ENCODE results near the gene PDK3.

Gene PDK3

GRCh38 chrX:24547961-24548360 is 82.9 kb downstream of the PDK3 start:
- in situ Hi-C loops (cut with HindIII; ENCODE audit: low sequenced_read_pairs) = no loop called here

DNA sequence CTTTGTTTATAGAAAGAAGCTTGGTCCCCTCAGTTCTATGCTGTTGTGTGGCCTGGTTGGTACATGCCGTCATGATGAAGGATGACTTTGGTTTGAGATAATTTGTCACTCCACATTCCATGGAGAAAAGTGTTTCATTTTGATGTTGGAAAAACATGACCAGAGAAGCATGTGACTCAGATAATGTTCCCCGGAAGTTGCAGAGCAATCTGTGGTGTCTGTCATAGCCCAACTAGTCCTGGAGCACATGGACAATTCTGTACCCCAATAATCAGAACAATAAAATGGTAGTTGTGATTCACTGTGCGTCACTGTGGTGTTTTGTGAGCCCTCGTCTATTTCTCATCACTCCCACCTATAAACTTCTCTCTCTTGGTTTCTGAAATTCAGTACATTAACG is 85.1 kb downstream of the PDK3 start:
- in situ Hi-C loops (cut with HindIII; ENCODE audit: low sequenced_read_pairs) = no loop called here

GRCh38 chrX:24553011-24553410 is 87.9 kb downstream of the PDK3 start:
- in situ Hi-C loops (cut with HindIII; ENCODE audit: low sequenced_read_pairs) = no loop called here

- in situ Hi-C loops (cut with HindIII; ENCODE audit: low sequenced_read_pairs) = no loop called here
Observed at GRCh38 chrX:24561121-24561520, 96.0 kb downstream of the PDK3 start.

DNA sequence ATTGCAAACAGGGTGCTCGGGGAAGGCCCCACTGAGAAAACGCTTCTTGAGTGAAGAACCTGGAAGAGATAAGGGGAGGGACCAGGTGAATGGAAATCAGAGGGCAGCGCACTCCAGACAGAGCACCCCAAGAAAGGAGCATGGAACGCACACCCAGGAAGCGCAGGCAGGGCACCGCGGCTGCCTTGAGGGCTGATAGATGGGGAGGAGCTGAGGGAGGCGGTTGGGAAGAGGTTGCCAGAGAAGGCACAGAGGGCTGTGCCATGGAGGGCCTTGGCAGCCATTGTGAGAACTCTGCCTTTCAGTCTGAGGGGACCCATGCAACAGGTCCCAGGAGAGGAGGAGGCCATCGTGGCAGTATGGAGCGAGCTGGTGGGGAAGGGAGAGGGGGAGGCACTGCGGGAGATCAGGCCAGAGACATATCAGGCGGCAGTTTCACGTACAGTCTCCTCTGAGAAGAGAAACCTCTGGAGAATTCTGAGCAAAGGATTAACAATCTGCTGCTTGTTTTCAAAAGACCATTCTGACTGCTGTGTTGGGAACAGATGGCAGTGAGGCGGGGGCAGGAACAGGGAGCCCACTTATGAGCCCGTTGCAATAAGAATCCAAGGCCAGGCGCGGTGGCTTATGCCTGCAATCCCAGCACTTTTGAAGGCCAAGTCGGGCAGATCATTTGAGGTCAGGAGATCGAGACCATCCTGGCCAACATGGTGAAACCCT is 98.4 kb downstream of the PDK3 start:
- in situ Hi-C loops (cut with HindIII; ENCODE audit: low sequenced_read_pairs) = no loop called here

DNA sequence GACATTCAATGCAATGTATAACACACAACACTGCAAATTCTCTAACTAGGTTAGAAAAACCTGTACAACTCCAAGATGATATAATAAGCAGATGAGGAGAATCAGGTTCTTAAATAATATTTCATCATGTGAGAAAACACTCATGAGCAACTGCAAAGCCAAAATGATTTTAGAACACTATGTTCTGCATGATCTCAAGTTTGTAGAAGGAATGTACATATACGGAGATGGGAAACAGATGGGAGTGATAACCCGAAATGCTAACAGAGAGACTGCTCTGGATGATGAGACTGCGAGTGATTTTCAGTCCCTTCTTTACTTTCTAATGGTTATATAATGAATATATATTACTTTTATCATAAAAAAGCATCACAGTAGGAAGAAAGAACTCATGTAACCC is 101.2 kb downstream of the PDK3 start:
- in situ Hi-C loops (cut with HindIII; ENCODE audit: low sequenced_read_pairs) = no loop called here

DNA sequence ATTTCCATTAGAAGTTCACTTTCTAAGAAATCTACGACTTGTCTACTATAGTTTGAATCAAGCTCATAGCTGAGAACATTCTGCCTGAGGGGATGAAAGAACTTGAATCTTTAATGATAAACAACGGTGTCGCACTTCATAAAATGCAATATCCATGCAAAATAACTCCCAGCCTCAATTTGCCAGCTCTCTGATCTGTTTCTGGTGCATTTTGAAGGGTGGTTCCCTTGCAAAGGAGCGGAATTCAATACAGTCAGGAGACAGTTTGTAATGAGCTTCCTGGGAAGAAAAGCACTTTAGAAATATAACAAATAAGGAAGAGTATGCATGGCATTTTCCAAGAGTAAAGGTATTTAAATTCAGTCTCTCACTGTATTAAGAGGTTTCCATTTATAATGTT is 102.1 kb downstream of the PDK3 start:
- in situ Hi-C loops (cut with HindIII; ENCODE audit: low sequenced_read_pairs) = no loop called here

DNA sequence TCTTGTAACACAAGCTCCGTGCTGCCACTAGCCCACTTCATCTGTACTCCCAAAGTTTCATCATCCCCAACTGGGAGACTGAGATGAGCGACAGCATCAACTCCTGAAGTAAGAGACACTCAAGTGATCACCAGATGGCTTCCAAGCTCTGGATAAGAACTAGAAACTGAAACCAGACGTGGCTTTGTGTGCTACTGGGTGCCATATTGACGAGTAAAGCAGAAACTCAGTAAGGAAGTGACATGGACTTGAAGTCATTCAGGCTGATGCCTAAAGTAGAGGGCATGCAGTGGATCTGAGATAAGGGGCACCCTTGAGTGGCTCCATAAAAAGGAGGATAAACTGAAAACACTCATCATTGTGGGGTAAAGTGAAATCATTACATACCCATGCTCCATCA is 109.7 kb downstream of the PDK3 start:
- in situ Hi-C loops (cut with HindIII; ENCODE audit: low sequenced_read_pairs) = no loop called here

- in situ Hi-C loops (cut with HindIII; ENCODE audit: low sequenced_read_pairs) = no loop called here
Observed at GRCh38 chrX:24575496-24575895, 110.4 kb downstream of the PDK3 start.

DNA sequence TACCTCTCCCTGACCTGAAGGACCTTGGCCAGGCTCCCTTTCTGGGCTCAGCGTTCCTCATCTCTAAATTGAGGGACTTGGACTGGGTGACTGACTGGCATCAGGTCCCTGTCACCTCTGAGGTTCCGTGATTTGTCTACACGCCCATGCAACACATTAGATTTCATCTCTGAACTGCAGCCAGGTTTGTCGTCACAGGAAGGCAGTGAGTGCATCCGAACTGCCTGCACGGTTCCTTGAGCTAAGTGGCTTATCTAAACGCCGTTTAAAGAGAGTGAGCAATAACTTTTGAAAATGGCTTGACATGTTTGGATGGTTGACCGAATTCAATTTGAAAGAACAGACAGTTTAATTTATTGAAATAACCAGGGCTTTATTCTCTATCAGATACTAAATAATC is 112.0 kb downstream of the PDK3 start:
- in situ Hi-C loops (cut with HindIII; ENCODE audit: low sequenced_read_pairs) = no loop called here
